Nephron (organoid): Measurements from ENCODE around the gene MFAP4.

Experiments used
- H3K27ac Mint-ChIP-seq, 3 experiments: 2 replicates each; pipeline ENCODE4 v1.8.0; 2020; ENCODE audit warnings: mixed read lengths in 3 of 3, mild to moderate bottlenecking in 2 of 3, moderate library complexity in 1 of 3
- H3K27me3 Mint-ChIP-seq: 2 replicates; pipeline ENCODE4 v1.8.0; 2021; ENCODE audit warnings: low read depth, mild to moderate bottlenecking, moderate library complexity, mixed read lengths
- H3K36me3 Mint-ChIP-seq: 2 replicates; pipeline ENCODE4 v1.8.0; 2020; ENCODE audit warnings: low read depth, mixed read lengths
- H3K4me1 Mint-ChIP-seq: 2 replicates; pipeline ENCODE4 v1.8.0; 2020; ENCODE audit warnings: mixed read lengths
- H3K4me3 Mint-ChIP-seq, 3 experiments: 2 replicates each; pipeline ENCODE4 v1.8.0; 2020; ENCODE audit warnings: mild to moderate bottlenecking in 3 of 3, mixed read lengths in 3 of 3, moderate library complexity in 2 of 3
- H3K9me3 Mint-ChIP-seq: 2 replicates; pipeline ENCODE4 v1.8.0; 2020; ENCODE audit warnings: mixed read lengths
- CTCF ChIP-seq, 3 experiments: fragments of 200-600 bp; sonication (generic); IDR thresholded peaks; one replicate each; pipeline ENCODE4 v1.5.0; 2021; ENCODE audit warnings: antibody characterized with exemption in 3 of 3; ENCODE audit not compliant: unreplicated experiment in 3 of 3

The MFAP4 gene

GRCh38 chr17:19366637-19366972 lies 20.4 kb downstream of the MFAP4 start:
- Mint-ChIP-seq H3K9me3 (no peaks in the 10 kb centered on the region), H3K27me3 (no peaks in the 10 kb centered on the region), H3K4me1 (peaks cover 36% of the 10 kb centered on the region), H3K4me3 (no peak overlapping the region), H3K27ac (peak overlapping the region in 2 of 3 experiments; percentile 33 to 70), H3K36me3 (no peaks in the 10 kb centered on the region)
- no peak for TF ChIP-seq CTCF (IDR thresholded peaks at IDR 0.05; ENCODE audit: unreplicated experiment in 3 of 3)

- TF ChIP-seq CTCF (IDR thresholded peaks at IDR 0.05; ENCODE audit: unreplicated experiment in 3 of 3) = no peak
- peaks cover 42% of the 10 kb centered on the region for H3K4me1 Mint-ChIP-seq
- peak overlapping the region; percentile 67 to 69 (median 68) for H3K27ac Mint-ChIP-seq
- H3K36me3 Mint-ChIP-seq = no peaks in the 10 kb centered on the region
- H3K4me3 Mint-ChIP-seq = peak overlapping the region in 2 of 3 experiments; percentile 20 to 35
- no peaks in the 10 kb centered on the region for H3K9me3 Mint-ChIP-seq
- no peaks in the 10 kb centered on the region for H3K27me3 Mint-ChIP-seq
Observed at GRCh38 chr17:19365833-19366636, 21.0 kb downstream of the MFAP4 start.

GRCh38 chr17:19365499-19365817 lies 21.5 kb downstream of the MFAP4 start:
- no peak for TF ChIP-seq CTCF (IDR thresholded peaks at IDR 0.05; ENCODE audit: unreplicated experiment in 3 of 3)

GRCh38 chr17:19364699-19365498 lies 22.1 kb downstream of the MFAP4 start:
- H3K36me3 Mint-ChIP-seq = no peaks in the 10 kb centered on the region
- H3K27me3 Mint-ChIP-seq = no peaks in the 10 kb centered on the region
- TF ChIP-seq CTCF (IDR thresholded peaks at IDR 0.05; ENCODE audit: unreplicated experiment in 3 of 3) = no peak
- peak overlapping the region; percentile 64 to 84 (median 74) for H3K4me3 Mint-ChIP-seq
- peak overlapping the region; percentile 85 to 95 (median 92) for H3K27ac Mint-ChIP-seq
- H3K4me1 Mint-ChIP-seq = peaks cover 47% of the 10 kb centered on the region
- no peaks in the 10 kb centered on the region for H3K9me3 Mint-ChIP-seq

More at GRCh38 chr17:19365499-19365817, 21.5 kb downstream of the MFAP4 start:
- H3K9me3 Mint-ChIP-seq = no peaks in the 10 kb centered on the region
- H3K27me3 Mint-ChIP-seq = no peaks in the 10 kb centered on the region
- peak overlapping the region; percentile 67 to 69 (median 68) for H3K27ac Mint-ChIP-seq
- peak overlapping the region in 1 of 3 experiments; percentile 35 for H3K4me3 Mint-ChIP-seq
- no peaks in the 10 kb centered on the region for H3K36me3 Mint-ChIP-seq
- peaks cover 45% of the 10 kb centered on the region for H3K4me1 Mint-ChIP-seq

- H3K4me1 Mint-ChIP-seq = peaks cover 55% of the 10 kb centered on the region
- peak overlapping the region; percentile 87 to 93 (median 91) for H3K4me3 Mint-ChIP-seq
- H3K36me3 Mint-ChIP-seq = peaks cover 3% of the 10 kb centered on the region
- peak overlapping the region; percentile 85 to 95 (median 92) for H3K27ac Mint-ChIP-seq
- TF ChIP-seq CTCF (IDR thresholded peaks at IDR 0.05; ENCODE audit: unreplicated experiment in 3 of 3) = no peak
- no peaks in the 10 kb centered on the region for H3K27me3 Mint-ChIP-seq
- no peaks in the 10 kb centered on the region for H3K9me3 Mint-ChIP-seq
Observed at GRCh38 chr17:19363460-19364035, 23.4 kb downstream of the MFAP4 start.
